GM21528 (cell line): ENCODE measurements around the gene CYFIP2.

Experiments
- ATAC-seq: cut with Tn5 transposase; IDR thresholded peaks from one replicate; pipeline ENCODE4 v1.9.1; 2021; ENCODE audit warnings: mild to moderate bottlenecking, moderate library complexity; ENCODE audit not compliant: unreplicated experiment, low FRiP score

The CYFIP2 gene

DNA sequence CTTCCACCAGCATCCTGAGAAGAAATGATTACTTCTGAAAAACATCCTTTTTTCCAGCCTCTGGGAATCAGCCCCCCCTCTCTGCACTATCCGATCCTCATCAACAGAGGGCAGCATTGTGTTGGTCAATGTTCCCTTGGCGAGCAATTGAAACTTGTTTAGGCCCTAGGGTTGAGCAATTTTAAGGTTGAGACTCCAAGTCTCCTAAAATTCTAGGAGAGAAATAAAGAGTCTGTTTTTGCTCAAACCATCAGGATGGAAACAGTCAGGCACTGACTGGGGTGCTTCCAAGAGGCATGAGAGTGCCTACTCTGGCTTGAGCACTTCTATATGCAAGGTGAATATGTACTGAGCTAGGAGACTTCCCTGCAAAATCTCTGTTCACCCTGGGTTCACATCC lies 12.4 kb upstream of the CYFIP2 start:
- ATAC-seq, result peak; percentile 55

DNA sequence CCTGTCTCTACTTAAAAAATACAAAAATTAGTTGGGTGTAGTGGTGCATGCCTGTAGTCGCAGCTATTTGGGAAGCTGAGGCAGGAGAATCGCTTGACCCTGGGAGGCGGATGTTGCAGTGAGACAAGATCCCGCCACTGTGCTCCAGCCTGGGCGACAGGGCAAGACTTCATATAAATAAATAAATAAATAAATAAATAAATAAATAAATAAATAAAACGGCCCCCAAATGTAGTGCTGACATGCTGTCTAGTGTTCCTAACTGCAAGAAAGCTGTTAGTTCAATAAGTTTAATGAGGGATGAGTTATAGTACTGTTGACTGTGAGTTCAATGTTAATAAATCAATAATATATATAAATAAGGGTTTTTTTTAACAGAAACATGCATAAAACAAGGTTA lies 7.5 kb upstream of the CYFIP2 start:
- ATAC-seq, result no peak

DNA sequence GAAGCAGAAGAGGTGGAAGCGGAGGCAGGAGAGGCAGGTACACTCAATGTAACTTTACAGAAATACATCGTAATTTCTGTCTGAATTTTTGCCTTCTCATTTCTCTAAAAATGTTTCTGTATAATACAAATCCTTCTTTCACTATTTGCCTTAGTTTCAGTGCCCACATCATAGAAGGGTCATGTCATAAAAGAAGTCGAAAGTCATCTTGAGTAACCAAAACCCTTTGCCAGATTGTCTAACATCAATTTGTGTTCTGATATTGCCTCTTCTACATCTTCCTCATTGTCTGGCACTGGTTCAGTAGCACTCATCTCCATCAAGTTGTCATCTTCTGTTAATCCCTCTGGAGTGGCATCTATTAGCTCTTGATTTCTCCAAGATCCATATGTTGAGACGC lies 6.2 kb upstream of the CYFIP2 start:
- ATAC-seq, result no peak

DNA sequence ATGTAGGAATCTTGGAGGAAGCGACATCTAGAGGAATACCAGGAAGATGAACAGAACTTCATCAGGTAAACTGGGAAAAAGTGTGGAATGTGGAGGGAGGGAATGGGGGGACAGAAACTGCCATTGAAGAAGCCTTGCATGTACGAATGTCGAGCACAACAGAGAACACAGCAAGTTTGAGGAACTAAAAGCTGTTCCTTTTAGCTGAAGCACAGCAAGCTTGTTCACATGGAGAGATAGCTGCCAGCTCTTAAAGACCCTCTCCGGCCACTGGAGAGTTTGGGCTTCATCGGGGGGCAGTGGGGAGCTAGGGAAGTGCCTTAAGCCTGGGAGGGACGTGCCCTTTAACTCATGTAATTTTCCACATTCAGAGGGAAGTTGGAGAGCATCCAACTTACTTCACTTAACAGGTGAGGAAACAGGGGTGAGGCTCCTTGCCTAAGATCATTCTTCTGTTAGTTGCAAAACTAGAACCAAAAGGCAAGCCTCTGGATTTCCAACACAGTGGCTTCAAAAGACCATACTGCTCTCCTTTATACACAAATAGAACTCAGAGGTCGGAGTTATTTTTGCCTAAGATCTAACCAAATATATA lies 2.3 kb upstream of the CYFIP2 start:
- ATAC-seq, result no peak

DNA sequence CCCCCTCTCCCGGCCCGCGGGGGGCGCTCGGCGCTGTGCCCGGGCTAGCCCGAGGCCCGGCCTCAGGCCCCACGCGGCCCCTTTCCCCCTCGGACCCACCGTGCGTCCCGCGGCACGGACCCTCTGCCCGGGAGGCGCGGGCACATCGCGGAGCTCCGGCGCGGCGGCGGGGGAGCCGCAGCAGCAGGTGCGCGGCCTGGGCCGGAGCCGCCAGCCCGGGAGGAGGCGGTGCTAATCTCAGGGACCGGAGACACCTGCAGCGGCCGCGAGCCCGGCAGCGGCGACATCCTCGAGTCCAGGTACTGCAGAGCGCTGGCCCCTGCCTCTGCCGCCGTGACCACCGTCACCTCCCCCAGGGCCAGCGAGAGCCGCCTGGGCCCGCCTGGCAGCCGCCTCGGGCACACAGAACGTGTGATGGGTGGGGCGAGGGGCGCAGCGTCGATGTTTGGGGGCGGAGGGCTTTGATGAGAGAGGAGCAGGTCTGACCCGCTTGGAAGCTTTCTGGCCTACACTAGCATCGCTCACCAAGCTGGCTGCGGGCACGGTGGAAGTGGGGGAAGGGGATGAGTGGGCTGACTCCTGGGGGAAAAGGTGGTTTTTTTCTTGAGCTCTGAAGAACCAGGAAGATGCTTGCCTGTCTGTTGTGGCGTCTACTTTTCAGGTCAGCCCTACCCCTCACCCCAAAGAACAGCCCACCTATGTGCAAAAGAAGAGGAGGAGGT lies 524 bp downstream of the CYFIP2 start:
- ATAC-seq, result peak; percentile 52

DNA sequence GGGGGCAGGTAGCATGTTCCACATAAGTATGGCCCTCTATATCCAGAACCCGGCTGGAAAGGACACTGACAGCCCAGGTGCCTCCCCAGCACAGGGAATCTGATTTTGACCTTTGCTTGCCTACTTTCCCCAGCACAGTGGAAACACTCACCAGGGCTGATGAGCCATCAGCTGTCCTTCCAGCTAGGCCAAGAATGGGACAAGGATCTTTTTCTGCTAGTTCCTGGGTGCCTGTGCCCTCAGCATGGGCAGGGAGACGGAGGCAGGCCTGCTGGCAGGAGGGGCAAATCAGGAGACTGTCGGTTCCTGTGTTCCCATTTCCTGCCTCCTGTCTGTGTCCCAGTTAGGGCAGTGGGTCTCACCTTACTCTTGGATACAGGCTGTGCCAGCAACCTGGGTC lies 1.1 kb downstream of the CYFIP2 start:
- no peak for ATAC-seq

DNA sequence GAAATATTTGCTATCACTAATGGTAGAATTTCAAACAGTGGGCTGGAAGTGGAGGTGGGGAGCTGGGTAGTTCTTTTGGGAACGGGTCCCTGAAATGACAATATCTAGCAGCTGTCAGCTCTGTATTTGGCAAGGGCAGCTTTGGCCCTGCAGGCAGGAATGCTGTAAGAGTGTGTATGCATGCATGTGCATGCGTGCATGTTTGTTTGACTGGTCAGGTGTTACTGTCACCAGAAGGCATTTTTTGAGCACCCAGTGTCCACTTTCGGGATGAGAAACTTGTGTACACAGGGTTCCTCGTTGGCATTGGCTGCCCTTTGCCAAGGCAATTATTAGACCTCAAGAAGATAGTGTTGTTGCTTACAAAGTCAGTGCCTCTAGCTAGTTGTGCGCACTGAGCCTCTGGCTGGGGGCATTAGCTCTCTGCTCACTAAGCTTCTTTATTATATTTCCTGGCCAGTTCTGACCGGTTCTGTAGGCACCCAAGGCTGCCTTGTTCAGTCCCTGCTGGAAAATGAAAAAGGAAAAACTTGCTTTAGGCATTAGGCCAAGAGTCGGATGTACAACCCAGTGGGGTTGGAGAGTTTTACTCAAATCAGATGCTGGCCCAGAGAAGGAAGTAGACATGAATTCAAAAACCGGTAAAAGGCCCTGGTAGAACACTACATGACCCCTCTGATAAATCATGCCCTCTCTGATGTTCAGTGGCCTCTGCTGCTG lies 2.0 kb downstream of the CYFIP2 start:
- no peak for ATAC-seq

DNA sequence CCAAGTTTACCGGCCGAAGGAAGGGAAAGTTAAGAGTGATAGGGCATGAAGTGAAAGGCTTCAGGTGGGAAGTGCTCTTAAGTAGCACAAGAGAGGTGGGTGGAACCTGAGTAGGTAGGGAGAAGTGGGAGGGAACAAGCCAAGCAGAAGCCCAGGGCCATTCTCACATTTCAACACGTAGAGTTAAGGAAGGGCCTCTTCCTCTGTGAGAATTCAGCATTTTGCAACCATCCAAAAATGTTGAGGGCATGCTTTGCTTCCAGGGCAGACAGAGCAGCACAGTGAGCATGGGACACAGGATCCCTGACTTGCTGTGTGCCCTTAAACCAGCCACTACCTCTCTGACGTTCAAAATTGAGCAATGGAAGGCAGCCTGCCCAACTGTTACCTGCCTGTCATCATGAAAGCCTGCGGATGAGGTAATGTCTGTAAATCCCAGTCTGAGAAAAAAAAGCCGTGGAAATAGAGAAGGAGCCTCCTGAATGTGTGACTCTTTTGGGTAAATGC lies 3.3 kb downstream of the CYFIP2 start:
- no peak for ATAC-seq

DNA sequence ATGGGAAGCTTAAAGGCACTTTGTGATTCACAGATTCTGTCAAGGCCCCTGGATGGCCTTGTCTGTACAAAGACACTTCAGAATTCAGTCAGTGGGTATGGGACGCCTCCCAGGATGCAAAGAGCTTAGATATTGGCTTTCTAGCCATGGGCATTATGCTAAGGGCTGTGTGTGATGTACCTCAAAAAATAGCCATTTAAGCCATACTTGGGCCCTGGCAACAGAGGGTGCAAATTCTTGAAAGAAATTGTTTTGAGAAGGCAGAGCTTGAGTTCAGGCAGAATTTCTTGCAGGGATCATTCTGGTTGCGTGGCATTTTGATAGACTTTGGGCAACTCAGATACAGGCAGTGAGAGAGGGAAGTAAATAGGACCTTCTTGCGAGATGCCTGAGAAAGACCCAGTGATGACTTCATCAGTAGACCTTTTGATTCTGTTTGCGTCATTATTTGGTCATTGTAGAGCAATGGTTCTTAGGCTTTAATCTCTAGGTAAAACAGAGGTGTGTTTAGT lies 3.9 kb downstream of the CYFIP2 start:
- no peak for ATAC-seq

DNA sequence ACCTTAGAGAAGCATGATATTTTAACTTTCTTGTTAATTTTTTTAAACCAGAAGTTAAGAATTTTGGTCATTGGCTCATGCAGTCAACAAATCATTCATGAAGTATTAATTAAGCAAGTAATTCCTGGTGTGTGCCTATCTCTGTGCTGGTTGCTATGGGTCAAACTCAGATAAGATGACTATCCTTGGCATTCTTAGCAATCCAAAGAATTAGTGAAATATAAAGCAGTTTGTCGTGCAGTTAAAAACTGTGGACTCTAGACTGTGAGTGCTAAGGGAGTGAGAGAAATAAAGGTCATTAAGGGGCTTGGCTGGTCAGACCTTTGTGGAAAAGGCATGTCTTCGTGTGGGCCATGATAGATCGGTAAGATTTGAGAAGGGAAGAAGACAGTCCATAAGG lies 4.8 kb downstream of the CYFIP2 start:
- no peak for ATAC-seq

DNA sequence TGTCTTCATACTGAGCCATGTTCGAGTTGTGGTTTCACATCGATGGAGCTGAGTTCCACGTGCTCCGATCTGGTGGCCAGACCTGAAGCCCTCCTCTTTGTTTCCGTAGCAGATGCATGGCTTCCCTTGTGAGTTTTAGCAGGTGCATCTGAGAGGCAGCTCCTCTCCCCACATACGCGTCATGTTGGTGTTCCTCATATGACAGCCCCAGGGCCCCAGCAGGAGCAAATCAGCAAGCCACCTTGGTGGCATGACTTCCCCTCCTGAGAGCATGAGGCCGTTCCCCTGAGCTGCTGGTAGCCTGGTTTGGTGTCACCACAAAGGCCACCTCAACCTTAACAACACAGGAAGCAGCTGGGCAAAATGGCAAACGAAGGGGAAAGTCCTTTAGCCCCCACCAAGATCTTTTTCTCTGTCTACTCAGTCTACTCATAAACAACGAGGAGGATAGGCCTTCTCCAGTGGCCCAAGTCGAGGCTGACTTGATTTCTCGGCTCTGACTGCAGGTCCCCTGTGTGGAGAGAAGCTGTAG lies 5.9 kb downstream of the CYFIP2 start:
- peak; percentile 82 for ATAC-seq

DNA sequence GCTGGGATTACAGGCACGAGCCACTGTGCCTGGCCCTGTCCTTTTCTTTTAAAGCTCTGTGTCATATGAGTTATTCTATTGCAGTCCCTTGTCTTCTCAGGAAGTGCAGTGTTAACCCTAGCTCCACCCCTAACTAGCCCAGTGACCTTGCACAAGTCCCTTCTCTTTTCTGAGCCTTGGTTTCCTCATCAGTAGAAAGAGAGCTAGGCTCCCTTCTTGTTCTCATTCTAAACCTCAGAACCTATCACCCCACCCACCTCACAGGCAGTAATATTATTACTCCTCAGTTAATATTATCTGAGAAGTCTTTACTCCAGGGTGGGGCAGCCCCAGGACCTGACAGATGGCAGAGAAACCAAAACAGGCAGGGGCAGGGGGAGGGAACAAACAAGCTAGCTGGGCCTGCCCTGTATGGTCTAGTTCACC lies 7.2 kb downstream of the CYFIP2 start:
- peak; percentile 64 for ATAC-seq

DNA sequence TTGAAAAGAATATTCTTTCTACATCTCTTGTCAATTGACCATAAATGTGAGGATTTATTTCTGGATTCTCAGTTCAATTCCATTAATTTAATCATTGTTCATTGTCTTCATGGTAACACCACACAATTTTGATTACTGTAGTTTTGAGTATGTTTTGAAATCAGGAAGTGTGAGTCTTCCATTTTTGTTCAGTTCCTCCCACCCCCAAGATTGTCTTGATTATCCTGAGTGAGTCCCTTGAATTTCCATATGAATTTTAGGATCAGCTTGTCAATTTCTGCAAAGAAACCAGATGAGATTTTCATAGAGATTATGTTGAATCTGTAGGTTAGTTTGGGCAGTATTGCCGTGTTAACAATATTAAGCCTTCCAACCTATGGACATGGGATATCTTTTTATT lies 9.5 kb downstream of the CYFIP2 start:
- no peak for ATAC-seq

DNA sequence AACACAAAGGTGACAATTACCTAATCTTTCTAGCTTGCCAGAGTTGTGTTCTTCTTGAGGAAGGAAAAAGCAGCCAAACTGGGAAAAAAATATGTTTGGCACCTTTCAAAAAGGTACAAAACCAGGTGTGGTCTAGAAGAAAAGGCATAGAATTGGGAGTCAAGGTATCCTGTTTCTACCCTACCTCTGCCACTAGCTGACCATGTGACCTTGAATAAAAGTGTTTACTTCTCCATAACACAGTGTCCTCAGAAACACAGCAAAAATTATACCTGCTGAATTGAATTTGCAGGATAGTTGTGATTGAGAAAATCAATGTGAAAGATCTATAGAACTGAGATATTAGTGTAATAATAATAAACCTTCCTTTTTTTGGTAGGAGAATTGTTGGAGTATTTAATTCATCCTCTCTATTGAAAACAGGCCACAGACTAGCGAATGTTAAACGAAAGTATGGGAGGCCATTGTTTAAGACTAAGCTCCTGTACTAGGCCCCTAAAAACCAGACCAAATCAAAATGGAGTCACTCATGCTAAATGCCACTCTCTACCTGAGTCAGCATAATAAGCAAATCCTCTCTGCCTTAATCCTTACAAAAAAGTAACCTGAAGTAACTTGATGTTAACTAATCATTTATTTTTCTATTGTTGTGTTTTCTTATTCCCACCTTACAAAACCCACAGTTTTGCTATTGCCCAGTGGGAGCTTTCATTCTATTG lies 12.6 kb downstream of the CYFIP2 start:
- ATAC-seq, result no peak

DNA sequence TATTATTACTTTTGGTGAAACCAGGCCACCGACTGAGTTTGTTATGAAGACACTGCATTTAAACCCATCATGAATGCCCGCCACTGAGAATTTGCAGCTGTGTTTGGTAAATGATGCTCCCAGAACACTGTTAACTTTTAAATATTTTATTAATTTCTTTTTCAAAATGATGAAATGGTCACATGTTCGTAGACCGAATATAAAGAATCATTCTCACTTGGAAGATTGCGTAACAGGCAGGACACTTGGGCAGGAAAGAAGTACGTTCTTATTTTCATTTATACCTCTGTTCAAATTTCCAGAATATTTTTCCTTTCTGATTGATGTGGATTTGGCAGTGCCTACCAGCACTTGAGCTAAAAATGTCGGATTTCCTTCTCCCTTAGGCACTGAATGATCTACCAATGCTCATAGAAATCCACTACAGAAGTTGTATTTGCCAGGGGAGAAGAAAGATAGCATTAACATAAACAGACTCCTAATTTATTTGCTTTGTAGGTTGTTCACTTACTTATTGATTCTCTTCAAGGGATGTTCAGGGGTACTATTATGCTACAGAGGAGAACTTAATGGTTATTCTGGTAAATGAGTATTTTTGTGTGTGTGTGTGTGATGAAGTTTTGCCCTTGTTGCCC lies 13.8 kb downstream of the CYFIP2 start:
- no peak for ATAC-seq

DNA sequence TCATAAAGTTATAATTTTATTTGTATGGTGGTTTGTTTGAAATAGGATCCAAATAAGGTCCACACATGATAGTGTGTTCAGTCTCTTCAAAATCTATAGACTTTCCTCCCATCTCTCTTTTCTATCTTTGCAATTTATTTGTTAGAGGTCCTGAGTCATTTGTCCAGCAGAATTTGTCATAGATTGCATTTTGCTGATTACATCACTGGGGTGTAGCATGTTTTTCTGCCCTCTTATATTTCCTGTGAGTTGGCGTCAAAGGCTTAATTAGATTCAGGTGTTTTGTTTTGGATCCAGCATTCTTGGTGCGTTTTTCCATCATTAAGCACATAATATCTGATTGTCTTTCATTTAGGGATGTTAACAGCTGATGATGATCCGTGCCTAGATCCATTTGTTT lies 15.0 kb downstream of the CYFIP2 start:
- ATAC-seq, result no peak

DNA sequence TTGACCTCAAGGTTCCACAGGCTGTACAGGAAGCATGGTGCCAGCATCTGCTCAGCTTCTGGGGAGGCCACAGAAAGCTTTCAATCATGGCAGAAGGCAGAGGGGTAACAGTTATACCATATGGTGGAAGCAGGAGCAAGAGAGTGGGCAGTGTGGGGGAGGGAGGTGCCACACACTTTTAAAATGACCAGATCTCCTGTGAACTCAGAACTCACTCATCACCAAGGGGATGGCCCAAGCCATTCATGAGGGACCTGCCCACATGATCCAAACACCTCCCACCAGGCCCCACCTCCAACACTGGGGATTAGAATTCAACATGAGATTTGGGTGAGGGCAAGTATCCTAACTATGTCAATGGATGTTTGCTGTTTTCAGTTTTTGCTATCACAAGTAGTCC lies 16.2 kb downstream of the CYFIP2 start:
- ATAC-seq, result no peak

DNA sequence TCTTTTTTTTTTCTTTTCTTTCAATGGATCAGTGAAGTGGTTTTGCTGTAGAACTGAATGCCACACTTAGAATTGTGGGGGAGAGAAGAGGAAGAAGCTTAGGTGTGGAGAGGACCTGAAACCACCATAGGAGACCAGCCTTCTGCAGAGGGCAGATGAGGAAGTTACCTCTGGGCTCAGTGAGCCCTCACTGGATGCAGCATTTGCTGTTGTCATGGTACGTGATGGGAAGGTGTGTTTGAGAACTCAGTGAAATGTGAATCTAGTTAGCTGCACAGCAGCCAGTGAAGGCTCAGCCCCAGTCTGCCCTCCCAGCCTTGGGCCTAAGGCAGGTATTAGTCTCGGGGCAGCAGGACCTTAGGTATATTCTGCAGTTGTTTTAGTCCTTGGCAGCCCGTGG lies 17.5 kb downstream of the CYFIP2 start:
- peak; percentile 99 for ATAC-seq

DNA sequence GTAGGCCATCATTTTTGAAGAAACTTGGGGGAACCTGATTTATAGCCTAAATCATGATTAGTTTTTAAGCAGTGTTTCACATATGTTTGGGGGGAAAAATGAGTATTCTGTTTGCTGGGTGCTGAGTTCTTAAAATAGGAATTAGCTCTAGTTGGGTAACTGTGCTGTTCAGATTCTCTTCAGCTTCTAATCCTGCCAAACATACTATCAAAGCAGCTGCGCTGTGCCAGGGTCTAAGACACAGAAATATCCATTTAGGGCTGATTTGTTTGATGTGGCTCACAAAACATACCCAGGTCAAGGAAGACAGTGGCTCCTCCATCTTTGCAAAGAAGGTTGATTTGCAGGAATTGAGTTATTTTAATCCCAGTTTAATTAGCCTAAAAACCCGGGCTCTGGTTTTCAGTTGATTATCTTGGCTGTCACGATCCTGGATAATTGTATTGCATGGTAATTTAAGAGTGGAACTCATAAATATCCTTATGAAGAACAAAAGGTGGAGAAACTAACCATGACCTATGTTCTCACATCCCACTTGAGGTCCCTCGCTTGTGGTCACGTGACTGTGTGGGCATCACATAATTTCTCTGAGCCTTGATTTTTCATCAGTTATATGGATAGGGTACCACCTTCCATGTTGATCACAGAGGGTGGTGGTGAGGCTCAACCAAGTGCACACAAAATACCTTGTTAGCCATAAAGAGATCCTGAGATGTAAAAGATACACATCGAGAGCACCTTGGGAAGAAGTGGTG lies 18.7 kb downstream of the CYFIP2 start:
- ATAC-seq, result no peak
